Eye (tissue), 1 donor: Measurements from ENCODE around the gene PLD3.
"Not testable (repeated sequence)": the region's sequence is repeated elsewhere in the genome, so short reads cannot be mapped to it uniquely, and the experiment has no call there.

Experiments used
- DNase-seq: peaks from one replicate; pipeline ENCODE4 v3.0.0-alpha.2; 2015

Gene PLD3

DNA sequence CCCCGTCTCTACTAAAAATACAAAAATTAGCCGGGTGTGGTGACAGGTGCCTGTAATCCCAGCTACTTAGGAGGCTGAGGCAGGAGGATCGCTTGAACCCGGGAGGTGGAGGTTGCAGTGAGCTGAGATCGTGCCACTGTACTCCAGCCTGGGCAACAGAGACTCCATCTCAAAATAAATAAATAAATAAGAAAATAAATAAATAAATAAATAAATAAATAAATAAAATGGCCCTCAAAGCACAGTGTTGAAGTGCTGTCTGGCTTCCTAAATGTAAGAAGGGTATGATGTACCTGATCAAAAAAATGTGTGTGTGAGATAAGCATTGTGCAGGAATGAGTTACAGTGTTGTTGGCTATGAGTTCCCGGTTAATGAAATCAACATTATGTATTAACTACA lies 15.4 kb upstream of the PLD3 start:
- not testable (repeated sequence) for DNase-seq

DNA sequence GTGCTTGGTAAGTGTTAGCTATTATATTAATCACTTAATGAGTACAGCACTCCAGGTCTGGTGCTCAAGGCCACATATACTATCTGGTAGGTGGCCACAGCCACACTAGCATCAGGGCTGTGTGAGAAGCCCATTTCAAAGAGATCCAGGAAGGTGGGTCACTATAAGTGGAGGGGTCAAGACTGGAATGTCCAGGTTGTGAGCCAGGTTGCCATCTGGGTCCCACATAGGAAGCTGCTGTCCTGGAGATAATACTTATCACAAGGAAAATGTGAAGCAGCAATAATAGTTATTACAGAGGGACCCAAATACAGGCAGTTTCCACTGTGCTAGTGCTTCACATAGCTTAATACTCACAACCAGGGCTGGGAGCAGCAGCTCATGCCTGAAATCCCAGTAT lies 13.4 kb upstream of the PLD3 start:
- no peak for DNase-seq

DNA sequence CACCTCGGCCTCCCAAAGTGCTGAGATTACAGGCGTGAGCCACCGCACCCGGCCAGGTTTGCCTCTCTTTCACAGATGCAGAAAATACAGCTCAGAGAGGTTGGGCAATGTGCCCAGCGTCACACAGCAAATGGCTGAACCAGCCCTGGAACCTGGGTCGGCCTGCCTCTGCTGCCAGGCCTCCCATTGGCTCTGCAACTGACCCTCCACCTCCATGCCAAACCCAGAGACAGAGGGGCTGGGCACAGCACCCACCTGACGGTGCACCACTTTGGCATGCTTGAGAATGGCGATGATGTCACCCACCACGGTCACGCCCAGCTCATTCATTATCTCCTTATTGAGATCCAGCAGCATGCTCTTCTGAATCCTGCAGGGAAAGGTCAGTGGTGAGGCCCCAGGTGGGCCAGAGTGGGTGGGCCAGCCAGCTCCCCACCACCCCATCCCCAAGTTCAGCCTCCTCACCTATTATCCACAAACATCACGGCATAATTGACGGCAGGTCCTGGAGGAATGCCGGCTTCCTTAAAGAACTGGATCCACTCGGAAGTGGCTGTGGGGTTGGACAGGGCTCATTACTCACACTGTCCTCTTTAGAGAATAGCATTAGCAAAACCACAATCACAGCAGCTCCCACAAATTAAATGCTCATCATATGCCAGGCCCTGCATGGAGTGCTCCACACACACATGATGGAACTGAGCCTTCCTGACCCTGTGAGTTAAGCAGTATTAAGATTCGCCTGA lies 12.5 kb upstream of the PLD3 start:
- no peak for DNase-seq

DNA sequence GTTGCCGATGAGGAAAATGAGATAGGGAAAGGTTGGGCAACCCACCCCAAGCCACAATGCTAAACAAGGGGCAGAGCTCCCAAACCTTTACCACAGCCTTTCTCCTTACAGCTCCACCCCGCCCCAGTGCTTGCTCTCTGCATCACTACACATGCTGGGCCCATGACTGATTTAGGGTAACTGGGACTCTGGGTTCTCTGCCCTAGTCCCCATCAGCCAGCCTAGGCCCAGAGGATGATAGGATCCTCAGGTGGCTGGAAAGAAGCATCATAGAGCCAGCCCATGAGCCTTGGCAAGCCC lies 11.9 kb upstream of the PLD3 start:
- no peak for DNase-seq

DNA sequence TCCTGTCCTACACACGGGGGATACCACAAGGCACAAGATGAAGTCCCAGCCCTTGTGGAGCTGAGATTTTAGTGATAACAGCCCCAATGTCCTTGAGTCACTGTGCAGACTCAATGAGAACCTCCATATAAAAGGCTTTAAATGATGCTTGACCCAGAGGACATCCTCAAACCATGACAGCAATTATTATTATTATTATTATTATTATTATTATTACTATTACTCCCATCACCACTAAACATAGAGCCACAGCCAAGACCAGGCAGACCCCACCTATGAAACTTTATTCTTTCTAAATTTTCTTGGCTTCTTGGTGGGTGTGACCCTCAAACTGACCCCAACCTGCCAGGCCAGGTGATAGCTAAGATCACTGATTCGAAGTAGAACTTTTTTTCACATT lies 11.4 kb upstream of the PLD3 start:
- no peak for DNase-seq

DNA sequence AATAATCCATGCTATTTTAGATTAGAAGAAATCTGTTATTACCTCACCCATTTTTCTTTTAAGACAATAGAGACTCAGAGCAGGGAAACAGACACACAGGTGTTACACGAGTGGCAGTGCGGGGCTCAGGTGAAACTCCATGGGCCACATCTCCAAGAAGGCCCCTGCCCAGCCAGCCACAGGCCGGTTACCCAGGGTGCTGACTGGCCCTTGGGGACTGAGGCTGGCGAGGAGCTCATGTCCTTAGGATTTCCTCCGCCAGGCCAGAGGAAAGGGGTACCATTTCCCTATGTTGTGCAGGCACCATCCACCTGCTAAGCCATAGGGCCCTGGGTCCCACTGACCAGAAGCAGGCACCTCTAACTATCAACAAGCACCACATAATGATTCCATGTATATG lies 10.9 kb upstream of the PLD3 start:
- DNase-seq, result no peak

DNA sequence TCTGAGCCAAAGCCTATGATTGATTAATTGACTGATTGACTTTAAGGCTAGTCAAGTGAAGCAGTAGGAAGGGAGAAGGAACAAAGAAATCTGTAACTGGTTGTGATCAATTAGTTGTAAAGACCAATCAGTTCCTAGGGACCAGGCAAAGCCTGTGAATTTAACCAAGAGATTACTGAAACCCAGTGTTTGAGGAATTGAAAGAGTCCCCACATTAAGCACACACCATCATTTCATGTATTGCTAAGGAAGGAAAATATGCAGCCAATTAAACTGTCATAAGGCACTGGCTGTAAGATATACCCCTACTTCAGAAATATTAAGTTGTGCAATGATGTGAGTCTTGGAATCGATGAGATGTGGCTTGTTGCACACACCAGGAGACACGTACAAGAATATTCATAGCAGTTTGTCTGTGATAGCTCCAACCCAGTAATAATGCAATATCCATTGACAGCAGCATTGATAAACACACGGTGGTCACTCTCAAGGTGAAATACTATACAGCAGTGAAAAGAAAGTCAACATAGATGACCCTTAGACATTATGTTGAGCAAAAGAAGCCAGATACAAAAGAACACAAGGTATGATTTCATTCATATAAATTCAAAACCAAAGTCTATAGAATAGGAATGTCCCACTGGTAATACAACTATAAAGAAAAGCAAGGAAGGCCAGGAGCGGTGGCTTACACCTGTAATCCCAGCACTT lies 9.3 kb upstream of the PLD3 start:
- no peak for DNase-seq

DNA sequence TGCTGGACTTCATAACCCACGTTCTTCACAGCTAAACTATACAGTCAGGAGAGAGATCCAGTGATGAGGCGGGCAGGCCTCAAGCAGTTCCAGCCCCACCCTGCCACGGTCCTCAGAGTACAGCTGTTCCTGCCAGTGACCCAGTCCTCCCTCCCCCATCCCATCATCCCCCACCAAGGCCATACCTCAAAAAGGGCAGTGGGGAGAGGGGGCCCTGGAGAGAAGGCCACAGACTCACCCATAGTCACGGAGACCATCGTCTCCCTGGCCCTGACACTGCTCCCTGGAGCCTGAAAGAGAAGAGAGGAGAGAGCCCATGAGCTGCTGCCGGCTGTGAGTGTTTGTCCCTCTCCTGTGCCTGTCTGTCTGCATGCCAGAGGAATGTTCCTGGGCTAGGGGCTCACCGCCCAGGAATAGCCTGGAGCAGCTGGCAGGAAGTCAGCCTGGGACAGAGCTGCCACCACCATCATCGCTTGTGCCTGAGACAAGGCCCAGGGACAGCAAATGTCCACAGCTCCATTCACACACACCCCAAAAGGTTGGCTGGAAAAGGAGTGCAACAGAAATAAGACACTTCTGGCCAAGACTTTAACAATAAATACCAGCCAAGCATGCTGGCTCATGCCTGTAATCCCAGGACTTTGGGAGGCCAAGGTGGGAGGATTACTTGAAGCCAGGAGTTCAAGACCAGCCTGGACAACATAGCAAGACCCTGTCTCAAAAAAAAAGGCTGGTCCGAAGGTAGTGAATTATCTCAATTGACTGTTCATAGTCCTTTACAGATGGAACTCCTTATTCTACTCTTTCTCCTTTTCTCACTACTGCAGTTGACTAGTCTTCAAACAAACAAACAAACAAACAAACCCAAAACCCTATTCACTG lies 6.7 kb upstream of the PLD3 start:
- peak; percentile 6 for DNase-seq

DNA sequence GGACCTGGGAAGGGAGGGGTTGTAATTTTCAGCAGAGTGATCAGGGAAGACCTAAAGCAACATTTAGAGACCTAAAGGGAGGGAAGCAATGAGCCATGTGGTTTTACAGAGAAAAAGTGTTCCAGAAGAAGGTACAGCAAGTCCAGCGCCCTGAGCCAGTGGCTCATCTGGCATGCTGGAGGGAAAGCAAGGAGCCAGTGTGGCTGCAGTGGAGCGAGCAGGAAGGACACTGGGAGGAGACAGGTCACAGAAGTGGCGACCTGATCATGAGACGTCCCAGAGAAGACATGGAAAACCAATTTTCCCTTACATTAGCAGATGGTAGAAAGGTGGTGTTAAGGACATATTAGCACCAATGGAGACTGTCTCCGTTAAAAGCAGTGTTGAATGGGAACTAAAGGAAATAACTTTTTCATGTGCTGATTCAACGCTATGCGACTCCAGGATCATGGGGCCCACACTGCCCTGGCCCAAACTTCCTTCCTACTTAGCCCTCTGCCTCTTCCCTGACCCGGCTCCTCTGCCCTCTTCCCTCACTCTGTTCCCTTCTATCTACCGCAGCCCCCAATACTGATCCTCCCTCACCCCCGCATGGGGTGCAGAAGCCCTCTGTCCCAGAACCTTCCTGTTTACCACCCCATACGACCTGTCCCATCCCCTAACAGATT lies 5.7 kb upstream of the PLD3 start:
- DNase-seq, result no peak

DNA sequence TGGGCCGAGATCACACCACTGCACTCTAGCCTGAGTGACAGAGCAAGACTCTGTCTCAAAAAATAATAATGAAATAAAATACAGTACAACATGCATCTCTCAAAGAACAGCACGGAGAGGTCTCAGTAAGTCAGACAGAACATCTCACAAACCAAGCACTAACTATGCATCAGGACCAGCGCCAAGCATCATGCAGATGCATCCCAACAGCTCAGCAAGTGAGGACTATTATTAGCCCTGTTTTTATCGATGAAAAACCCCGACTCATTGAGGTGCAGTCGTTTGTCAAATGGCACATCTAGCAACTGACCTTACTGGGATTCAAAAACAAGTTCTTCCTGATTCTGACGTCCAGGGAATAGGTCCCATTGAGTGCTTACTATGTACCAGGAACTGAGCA lies 4.1 kb upstream of the PLD3 start:
- no peak for DNase-seq

DNA sequence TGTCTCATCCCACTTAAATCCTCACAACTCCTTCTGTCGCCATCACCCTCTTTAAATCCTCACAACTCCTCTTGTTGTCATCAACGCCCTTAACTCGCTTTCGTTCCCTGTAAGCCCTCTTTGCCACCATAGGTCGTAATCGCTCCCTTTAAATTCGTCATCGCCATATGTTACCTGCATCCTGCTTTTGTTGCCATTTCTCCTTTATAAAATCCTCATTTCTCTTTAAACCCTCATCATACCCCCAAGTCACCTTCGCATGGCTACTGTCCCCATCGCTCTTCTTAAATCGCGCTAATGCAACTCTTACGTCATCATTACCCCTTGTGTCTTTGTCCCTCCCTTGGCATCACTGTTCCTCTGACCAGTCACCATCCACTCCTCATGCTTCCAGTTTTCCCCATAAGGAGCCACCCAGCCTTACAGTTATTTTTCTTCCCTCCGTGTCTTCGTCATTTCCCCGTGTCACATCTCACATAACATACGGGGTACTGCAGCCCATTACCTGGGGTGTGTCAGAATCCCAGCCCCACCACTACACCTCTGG lies 539 bp downstream of the PLD3 start:
- peak; percentile 70 for DNase-seq

DNA sequence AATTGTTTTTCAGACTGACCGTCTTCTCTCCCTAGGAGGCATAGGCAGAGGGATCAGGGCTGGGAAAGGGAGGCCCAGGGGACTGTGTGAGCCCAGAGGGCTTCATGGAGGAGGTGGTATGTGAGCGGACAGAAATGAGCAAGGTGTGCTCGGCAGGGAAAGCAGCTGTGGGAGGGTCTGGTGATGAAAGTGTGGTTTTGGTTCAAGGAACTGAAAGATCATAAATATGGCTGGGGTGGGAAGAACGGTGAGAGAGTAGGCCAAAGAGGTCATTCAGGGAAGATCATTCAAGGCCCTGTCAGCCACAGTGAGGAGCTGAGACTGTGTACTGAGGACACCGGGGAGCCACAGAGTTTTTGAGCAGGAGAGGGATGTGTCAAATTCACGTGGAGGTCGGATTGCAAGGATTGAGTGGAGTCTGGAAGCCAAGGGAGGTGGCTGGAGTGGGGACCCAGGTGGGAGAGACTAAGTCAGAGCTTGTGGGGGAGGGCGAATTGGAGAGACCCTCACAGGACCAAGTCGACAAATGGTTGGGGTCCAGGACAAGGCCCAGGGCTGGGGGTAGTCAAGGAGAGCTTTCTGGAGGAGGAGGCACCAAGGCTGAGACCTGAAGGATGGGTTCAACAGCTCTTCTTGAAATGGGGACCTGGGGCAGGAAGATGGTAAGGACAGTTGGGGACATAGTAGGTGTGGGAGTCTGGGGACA lies 7.6 kb downstream of the PLD3 start:
- DNase-seq, result no peak

DNA sequence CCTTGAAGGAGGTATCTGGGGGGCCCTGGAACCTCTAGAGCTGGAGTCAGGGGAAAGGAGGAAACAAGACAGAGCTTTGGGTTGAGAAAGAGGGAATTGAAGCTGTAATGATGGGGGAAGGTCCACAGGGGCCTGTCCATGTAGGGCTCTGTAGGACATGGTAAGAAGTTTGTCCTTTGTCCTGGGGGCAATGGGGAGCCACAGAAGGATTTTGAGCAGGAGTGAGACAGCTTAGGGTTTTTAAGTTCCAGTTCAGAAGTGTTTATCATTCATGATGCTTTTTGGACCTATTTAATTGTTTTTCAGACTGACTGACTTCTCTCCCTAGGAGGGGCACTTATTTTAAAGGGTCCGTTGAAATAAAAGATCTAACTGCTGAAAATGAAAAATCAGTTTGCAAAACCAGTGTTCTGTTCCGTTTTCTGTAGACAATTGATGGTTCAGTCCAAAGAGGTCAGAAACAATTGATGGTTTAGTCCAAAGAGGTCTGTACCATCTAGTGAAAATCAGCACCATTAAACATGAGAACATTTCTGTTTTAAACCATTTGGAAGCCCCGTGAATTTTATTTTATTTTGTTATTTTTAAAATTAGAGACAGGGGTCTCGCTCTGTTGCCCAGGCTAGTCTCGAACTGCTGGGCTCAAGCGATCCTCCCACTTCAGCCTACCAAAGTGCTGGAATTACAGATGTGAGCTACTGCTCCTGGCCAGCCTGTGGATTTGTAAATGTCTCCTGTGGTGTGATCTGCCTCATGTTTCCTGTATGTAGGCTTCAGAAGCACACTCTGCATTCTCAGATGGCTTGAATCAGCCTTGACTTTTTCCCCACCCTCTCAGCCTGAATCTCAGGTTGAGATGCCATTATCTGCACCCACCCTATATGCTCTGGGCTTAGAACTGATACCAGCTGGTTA lies 8.4 kb downstream of the PLD3 start:
- DNase-seq, result no peak

DNA sequence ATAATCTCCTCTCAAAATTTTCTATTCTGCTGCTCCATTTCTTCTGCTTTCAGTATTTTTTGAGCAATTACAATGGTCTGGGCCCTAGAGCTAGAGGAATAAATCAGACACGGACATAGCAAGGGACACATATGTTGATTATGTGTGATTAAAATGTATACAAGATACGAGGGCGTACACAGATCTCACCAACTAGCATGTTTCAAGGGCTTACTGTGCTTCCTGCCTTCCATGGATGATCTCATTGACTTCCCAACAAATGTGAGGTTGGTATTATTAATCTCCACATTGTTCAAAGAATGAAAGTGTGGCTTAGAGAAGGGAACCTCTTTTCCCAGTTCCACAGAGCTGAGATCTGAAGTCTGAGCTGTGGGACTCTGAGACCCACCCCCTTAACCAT lies 9.1 kb downstream of the PLD3 start:
- no peak for DNase-seq

DNA sequence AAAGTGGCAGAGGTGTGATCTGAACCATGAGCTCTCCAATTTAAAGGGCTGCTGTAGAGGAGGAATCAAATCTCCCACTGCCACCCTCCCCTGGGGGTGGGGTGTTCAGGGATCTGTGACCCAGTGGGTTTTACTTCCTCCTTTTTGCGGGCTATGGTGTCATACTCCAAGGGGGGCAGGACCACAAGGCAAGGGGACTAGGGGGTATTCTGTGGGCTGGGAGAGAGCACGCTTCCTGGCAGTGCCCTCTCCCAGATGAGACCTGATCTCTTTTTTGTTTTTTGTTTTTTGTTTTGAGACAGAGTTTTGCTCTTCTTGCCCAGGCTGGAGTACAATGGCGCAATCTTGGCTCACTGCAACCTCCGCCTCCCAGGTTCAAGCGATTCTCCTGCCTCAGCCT lies 10.3 kb downstream of the PLD3 start:
- no peak for DNase-seq

DNA sequence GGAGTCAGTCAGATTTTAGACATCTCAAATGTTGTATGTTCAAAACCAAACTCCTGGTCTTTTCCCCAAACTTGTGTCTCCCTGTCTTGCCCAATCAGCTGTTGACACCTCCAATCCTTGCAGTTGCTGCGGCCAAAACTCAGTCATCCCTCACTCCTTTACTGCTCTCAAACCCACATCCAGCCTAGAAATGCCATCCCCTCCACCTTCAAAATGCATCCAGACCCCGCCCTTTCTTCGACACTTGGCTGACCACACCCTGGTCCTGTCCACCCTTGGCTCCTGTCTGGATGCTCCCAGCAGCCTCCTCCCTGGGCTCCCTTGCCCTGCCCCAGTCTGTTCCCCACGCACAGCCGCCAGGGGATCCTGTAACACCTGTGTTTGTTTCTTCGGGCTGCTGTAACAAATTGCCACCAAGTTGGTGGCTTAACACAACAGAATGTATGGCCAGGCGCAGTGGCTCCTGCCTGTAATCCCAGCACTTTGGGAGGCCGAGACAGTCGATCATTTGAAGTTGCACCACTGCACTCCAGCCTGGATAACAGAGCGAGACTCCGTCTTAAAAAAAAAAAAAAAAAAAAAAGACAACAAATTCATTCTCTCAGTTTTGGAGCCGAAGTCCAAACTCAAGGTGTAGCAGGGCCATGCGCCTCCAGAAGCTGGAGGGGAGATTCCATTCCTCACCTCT lies 11.7 kb downstream of the PLD3 start:
- DNase-seq, result no peak

DNA sequence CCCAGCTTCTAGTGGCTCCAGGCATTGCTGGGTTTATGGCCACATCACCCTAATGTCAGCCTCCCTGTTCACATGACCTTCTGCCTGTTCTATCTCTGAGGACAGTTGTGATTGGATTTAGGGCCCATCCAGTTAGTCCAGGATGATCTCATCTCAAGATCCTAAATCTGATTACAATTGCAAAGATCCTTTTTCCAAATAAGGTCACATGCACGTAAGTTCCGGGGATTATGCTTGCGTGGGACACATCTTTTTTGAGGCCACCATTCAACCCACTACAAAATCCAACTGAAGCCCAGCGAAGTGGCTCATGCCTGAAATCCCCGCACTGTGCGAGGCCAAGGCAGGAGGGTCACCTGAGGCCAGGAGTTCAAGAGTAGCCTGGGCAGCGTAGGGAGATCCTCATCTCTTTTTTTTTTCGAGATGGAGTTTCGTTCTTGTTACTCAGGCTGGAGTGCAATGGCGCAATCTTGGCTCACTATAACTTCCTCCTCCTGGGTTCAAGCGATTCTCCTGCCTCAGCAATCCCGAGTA lies 12.3 kb downstream of the PLD3 start:
- DNase-seq, result no peak

DNA sequence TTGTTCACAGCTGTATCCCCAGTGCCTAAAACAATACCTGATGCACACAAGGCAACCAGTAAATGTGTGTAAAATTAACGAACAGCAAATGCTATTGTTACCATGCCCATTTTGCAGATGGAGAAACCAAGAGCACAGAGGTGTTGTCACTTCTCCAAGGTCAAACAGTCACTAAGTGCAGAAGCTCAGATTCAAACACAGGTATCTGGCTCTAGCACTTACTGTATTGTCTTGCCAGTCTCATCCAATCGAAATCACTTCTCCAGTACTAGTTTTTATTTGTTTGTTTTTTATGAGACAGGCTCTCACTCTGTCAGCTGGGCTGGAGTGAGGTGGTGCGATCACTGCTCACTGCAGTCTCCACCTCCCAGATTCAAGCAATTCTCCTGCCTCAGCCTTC lies 13.7 kb downstream of the PLD3 start:
- no peak for DNase-seq

DNA sequence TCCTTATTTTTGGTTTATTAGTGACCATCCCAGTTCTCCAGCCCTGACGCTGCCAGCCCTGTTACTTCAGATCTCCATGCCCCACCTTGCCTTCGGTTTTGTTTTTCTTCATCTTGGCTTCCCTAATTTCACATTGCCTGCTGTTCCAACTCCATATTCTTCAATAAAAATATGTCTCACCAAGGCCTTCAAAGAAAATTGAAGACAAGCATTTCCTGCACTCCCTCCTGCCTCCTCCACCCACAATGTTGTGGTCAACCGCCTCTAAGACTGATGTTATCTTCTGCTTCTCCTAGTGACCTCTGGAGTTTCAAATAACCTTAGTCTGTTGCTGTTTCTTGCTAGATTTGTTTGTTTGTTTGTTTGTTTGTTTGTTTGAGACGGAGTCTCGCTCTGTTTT lies 14.6 kb downstream of the PLD3 start:
- no peak for DNase-seq

DNA sequence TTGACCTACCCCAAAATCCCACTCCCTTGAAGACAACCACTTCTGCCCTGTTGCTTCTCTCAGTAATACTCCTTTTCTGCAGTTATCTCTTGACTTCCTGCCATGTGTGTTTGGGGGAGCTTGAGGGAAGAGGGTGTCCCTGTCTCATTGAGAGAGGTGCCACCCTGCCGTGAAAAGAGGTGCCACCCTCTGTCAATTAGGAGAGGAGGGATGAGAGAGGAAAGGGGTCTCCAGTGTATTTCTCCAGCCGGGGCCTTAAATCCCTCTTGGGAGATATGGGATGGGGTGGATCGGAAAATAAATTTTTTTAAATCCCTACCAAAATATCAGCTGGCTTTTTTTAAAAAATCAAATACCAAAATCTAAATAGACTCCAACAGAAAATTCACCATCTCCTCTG lies 16.5 kb downstream of the PLD3 start:
- DNase-seq, result no peak
